K562 (cell line): ENCODE measurements around the gene SORCS2. TPM values are rescaled to one million over a fixed set of nuclear protein-coding genes. Genes with fewer than 3 reads are reported as not detected.

Source experiments
- ATAC-seq: fragments of 200-7000 bp; cut with Tn5 transposase; 3 replicates; pipeline ENCODE4 v1.9.1; 2020; ENCODE audit warnings: moderate library complexity
- BruUV-seq: library from RNA; stranded (reverse); fragments of 400-500 nt; replicated peaks from 2 replicates; lab custom pipeline; 2021; lab: Mats Ljungman, UMichigan
- CTCF ChIA-PET: fragments of 300-600 bp; formaldehyde crosslinking; extraction: SDS; loops from one replicate; lab custom pipeline; 2021; ENCODE audit warnings: low intra/inter-chr PET ratio; lab: Yijun Ruan, JAX
- POLR2A ChIA-PET: fragments of 300-600, 350-650 bp; sonication (Branson Sonifier 250); formaldehyde crosslinking; extraction: SDS; loops from one replicate; lab custom pipeline; 2021; ENCODE audit warnings: antibody characterized with exemption, inconsistent platforms; lab: Yijun Ruan, JAX
- DNase-seq, 4 experiments: peaks; one replicate each; pipeline versions ENCODE4 v3.0.0 to v3.0.0-alpha.2; 2011 to 2018; ENCODE audit warnings: low spot score in 3 of 4, mixed read lengths in 3 of 4; ENCODE audit errors: extremely low read depth in 1 of 4
- FAIRE-seq: peaks from 2 replicates; lab custom pipeline; 2011; peaks lifted over from hg19 to GRCh38; lab: Jason Lieb, UNC
- H2AFZ ChIP-seq: 2 replicates; pipeline ENCODE4 v1.6.0; 2011; ENCODE audit warnings: low read depth, low read length, control low read depth, inconsistent platforms
- H3K27ac ChIP-seq: fragments of 200-600 bp; 3 replicates; pipeline ENCODE4 v1.8.0; 2011; ENCODE audit warnings: low read depth, mild to moderate bottlenecking, control low read depth, inconsistent platforms, low read length, moderate library complexity, mixed read lengths; ENCODE audit errors: extremely low read depth
- H3K27me3 ChIP-seq, 2 experiments: fragments of 300-600 bp in 1 of 2; 2 replicates in 1 of 2; 3 replicates in 1 of 2; pipeline versions ENCODE4 v1.6.0 to v1.8.0; 2011; ENCODE audit warnings: inconsistent platforms in 2 of 2, low read length in 2 of 2, mild to moderate bottlenecking in 1 of 2, mixed read lengths in 1 of 2, moderate library complexity in 1 of 2; ENCODE audit not compliant: control insufficient read depth in 2 of 2, insufficient read depth in 2 of 2
- H3K36me3 ChIP-seq: fragments of 300-600 bp; 3 replicates; pipeline ENCODE4 v1.8.0; 2011; ENCODE audit warnings: mild to moderate bottlenecking, low read length, inconsistent platforms; ENCODE audit not compliant: control insufficient read depth, insufficient read depth
- H3K4me1 ChIP-seq, 2 experiments: fragments of 200-600 bp in 1 of 2; replicated peaks in 1 of 2; 2 replicates in 1 of 2; 3 replicates in 1 of 2; pipeline versions ENCODE4 v1.5.1 to v1.8.0; 2011; ENCODE audit warnings: inconsistent platforms in 2 of 2, low read length in 2 of 2, mild to moderate bottlenecking in 1 of 2, mixed read lengths in 1 of 2, moderate library complexity in 1 of 2; ENCODE audit not compliant: control insufficient read depth in 2 of 2, insufficient read depth in 2 of 2
- H3K4me2 ChIP-seq: 2 replicates; pipeline ENCODE4 v1.6.1; 2011; ENCODE audit warnings: low read length, control low read depth, inconsistent platforms, mixed read lengths; ENCODE audit not compliant: insufficient read depth
- H3K4me3 ChIP-seq: fragments of 200-600 bp; sonication (generic), shearing (Covaris generic); 2 replicates; pipeline ENCODE4 v1.5.1; 2016; ENCODE audit warnings: control low read depth, inconsistent platforms
- H3K79me2 ChIP-seq: fragments of 200-600 bp; 3 replicates; pipeline ENCODE4 v1.8.0; 2011; ENCODE audit warnings: low read length, inconsistent platforms; ENCODE audit not compliant: control insufficient read depth, insufficient read depth
- H3K9ac ChIP-seq, 2 experiments: 2 replicates each; pipeline versions ENCODE4 v1.6.0 to v1.6.1; 2011; ENCODE audit warnings: low read depth in 2 of 2, low read length in 2 of 2, control low read depth in 1 of 2, inconsistent platforms in 1 of 2, mild to moderate bottlenecking in 1 of 2, mixed read lengths in 1 of 2; ENCODE audit not compliant: insufficient read depth in 1 of 2
- H3K9me1 ChIP-seq: one replicate; pipeline ENCODE4 v1.6.0; 2011; ENCODE audit warnings: inconsistent platforms, mild to moderate bottlenecking, low read length, moderate library complexity; ENCODE audit not compliant: control insufficient read depth, insufficient read depth
- H3K9me3 ChIP-seq: replicated peaks from 2 replicates; pipeline ENCODE4 v1.5.1; 2011; ENCODE audit warnings: low read depth, low read length, inconsistent platforms; ENCODE audit not compliant: control insufficient read depth, insufficient read depth
- H4K20me1 ChIP-seq: replicated peaks from 2 replicates; pipeline ENCODE4 v1.6.1; 2011; ENCODE audit warnings: low read length, inconsistent platforms, mixed read lengths; ENCODE audit not compliant: control insufficient read depth, insufficient read depth
- JUN ChIP-seq, 2 experiments: sonication (generic) in 1 of 2; formaldehyde crosslinking in 1 of 2; IDR thresholded peaks; 2 replicates each; pipeline versions ENCODE4 v1.6.1 to v1.8.0; 2012 to 2022; ENCODE audit warnings: borderline replicate concordance in 2 of 2, mild to moderate bottlenecking in 2 of 2, improper control_type of control experiment in 1 of 2, low read depth in 1 of 2, low read length in 1 of 2, missing genetic modification reagents in 1 of 2
- POU5F1 ChIP-seq: fragments of 150-350 bp; IDR thresholded peaks from 2 replicates; pipeline ENCODE4 v1.6.1; 2014; ENCODE audit warnings: borderline replicate concordance, low read length, low read depth, mild to moderate bottlenecking; ENCODE audit not compliant: partially characterized antibody
- SFPQ ChIP-seq: fragments of 200-400 bp; formaldehyde crosslinking; IDR thresholded peaks from 2 replicates; pipeline ENCODE4 v1.6.1; 2017; ENCODE audit warnings: mild to moderate bottlenecking, low read depth, low read length, moderate library complexity
- SIRT6 ChIP-seq: IDR thresholded peaks from one replicate; pipeline ENCODE4 v1.6.1; 2012; ENCODE audit warnings: low read depth, mild to moderate bottlenecking, control low read depth, inconsistent platforms, low read length, moderate library complexity
- TCFL5 ChIP-seq: fragments of 250-450 bp; sonication (Bioruptor Pico); conservative IDR thresholded peaks from 2 replicates; pipeline ENCODE4 v1.6.1; 2021; ENCODE audit warnings: mild to moderate bottlenecking, moderate library complexity, matching md5 sums
- ZNF134 ChIP-seq: fragments of 250-450 bp; sonication (Bioruptor Pico); conservative IDR thresholded peaks from 2 replicates; pipeline ENCODE4 v1.4.0; 2020
- ZNF3 ChIP-seq: fragments of 250-450 bp; sonication (Bioruptor Pico); IDR thresholded peaks from 2 replicates; pipeline ENCODE4 v1.5.0; 2021; ENCODE audit warnings: mild to moderate bottlenecking, moderate library complexity
- WGBS: fragments of 100-300 bp; shearing (Covaris generic); methylation state at CpG from one replicate; pipeline ENCODE4 v1.1.6; 2016; ENCODE audit warnings: low coverage, mixed read lengths; ENCODE audit not compliant: insufficient coverage; ENCODE audit errors: missing lambda C conversion rate; 5-methylcytosine and 5-hydroxymethylcytosine counted together
- in situ Hi-C: fragments of 300-500 bp; cut with MboI; formaldehyde crosslinking; loops from 4 replicates; pipeline ENCODE4 v1.15.0; 2018; ENCODE audit warnings: inconsistent platforms, mixed read lengths
- intact Hi-C: fragments of 100-400 bp; cut with micrococcal nuclease; formaldehyde crosslinking; loops from 2 replicates; pipeline ENCODE4 v1.14.2; 2022
- polyA plus RNA-seq, 8 experiments: library from polyadenylated mRNA; depleted of rRNA in 4 of 8; stranded (reverse) in 5 of 8; unstranded in 3 of 8; fragments of >200 nt; fragmentation: Nextera tagmentation in 2 of 8; fragmentation: Illumina TruSeq in 1 of 8; extraction: Ambion mirVana in 2 of 8; extraction: Trizol in 1 of 8; gene quantifications; 2 replicates each; pipeline versions ENCODE4 v1.2.1 to v1.2.3, GENCODE V29; 2011 to 2014; ENCODE audit warnings: inconsistent platforms in 1 of 8, missing spikeins in 1 of 8
- total RNA-seq, 7 experiments: library from RNA; depleted of rRNA in 6 of 7; stranded (reverse); fragments of >200 nt in 6 of 7; fragmentation: Illumina TruSeq in 2 of 7; extraction: Trizol in 2 of 7; gene quantifications; 2 replicates each; pipeline versions ENCODE4 v1.2.1 to v1.2.3, GENCODE V29; 2011 to 2021; ENCODE audit warnings: low replicate concordance in 1 of 7

Gene SORCS2
- total and polyA plus RNA-seq, 9 of the 15 experiments (the other 6 are each of a cell fraction or from before 2014, with no cell fraction given), result not detected

- no peak for TF ChIP-seq SFPQ
- no peak for TF ChIP-seq SIRT6
- TF ChIP-seq JUN (IDR thresholded peaks at IDR 0.05; ENCODE audit: borderline replicate concordance, low read depth, low read length), result no peak
- TF ChIP-seq JUN (CRISPR knock-in tag; IDR thresholded peaks at IDR 0.05; ENCODE audit: borderline replicate concordance), result no peak
- TF ChIP-seq TCFL5 (CRISPR knock-in tag), result no peak
- no peak for TF ChIP-seq ZNF134 (CRISPR knock-in tag)
- TF ChIP-seq ZNF3 (CRISPR knock-in tag), result no peak
- TF ChIP-seq POU5F1, result no peak
- POLR2A ChIA-PET, result no interaction called here
- H4K20me1 ChIP-seq, result no peaks in the 10 kb centered on the region
- H3K4me3 ChIP-seq, result no peak overlapping the region
- no peak overlapping the region for H3K4me2 ChIP-seq
- CTCF ChIA-PET, result no interaction called here
- DNase-seq (no peak), ATAC-seq (no peak), FAIRE-seq (no peak)
- H3K9me1 ChIP-seq, result no peaks in the 10 kb centered on the region
- 0% methylated on average over 6 of the region's 6 CpGs for WGBS
- no peaks in the 10 kb centered on the region for H3K79me2 ChIP-seq
- no peaks in the 10 kb centered on the region for H3K36me3 ChIP-seq
- H2AFZ ChIP-seq, result no peak overlapping the region
- no peaks in the 10 kb centered on the region for H3K4me1 ChIP-seq
- H3K27ac ChIP-seq, result no peak overlapping the region
- intact Hi-C loops, result no loop called here
- BruUV-seq, result no TSS peak
- in situ Hi-C loops, result no loop called here
- H3K9me3 ChIP-seq, result no peaks in the 10 kb centered on the region
- H3K9ac ChIP-seq, result no peak overlapping the region
- H3K27me3 ChIP-seq, result peaks cover 0 to 17% of the 10 kb centered on the region in 2 experiments; a peak in 1 of 5 replicates
Measured at GRCh38 chr4:7693237-7693608, 500.9 kb downstream of the SORCS2 start.
